Measurements from ENCODE around the gene CCL23. TPM values are rescaled to one million over a fixed set of nuclear protein-coding genes. Genes with fewer than 3 reads are reported as not detected.

The CCL23 gene, protein sequence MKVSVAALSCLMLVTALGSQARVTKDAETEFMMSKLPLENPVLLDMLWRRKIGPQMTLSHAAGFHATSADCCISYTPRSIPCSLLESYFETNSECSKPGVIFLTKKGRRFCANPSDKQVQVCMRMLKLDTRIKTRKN
- total RNA-seq = not detected in 2 replicates

GRCh38 chr17:36017799-36018198 is at the start of gene CCL23:
CCL23 (minus strand) TSS chr17:36017972; CDS start chr17:36017897, 75 bp downstream.

GRCh38 chr17:36063786-36064541 is 46.2 kb upstream of the CCL23 start, which contains the start of gene CCL18:
CCL18 (plus strand) TSS chr17:36064272; CDS start chr17:36064343, 71 bp downstream.

GRCh38 chr17:36001110-36001771 is 16.5 kb downstream of the CCL23 start, which contains the start of gene CCL15:
CCL15 (minus strand) TSS chr17:36001553; CDS start chr17:36001492, 61 bp downstream.

DNA sequence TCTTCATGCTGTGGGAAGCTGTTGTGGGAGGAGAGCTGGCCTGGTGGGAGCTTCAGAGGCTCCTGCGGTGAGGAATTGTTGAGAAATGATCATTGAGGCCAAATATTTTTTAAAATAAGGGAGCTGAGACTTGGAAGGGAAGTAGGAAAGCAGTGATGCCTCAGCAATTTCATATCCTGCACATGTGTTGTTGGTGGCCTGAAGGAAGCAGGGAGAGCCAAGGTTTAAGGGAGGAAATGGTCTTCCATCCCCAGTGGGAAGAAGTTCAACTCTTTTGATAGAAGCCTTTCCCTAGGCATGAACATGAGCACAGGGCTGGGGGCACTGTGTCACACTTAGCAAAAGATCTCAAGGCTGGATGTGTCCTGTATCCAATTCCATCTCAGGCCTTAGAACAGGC is 31.1 kb downstream of the CCL23 start, which contains the start of gene CCL14:
TSS of gene CCL14 (minus strand) at position 87 of the 400 bp plus-strand sequence. CDS start at position 7, 80 bp downstream.

DNA sequence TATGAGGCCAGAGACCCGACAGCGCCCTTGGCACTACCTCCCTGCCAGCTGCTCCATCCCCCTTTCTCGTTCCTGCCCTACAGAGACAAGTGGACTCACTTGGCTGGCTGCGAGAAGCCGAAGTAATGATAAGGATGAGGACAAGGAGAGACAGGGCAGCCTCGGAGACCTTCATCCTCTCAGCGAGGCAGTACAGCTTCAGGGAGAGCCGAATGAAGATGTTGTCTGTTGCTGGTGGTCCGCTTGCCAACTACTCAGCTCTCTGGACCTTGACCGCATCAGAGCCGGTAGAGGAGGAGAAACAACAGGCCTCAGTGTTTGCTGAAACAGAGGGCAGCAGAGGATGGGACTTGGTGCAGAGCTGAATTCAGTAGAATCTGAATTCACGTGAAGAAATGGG is 36.5 kb downstream of the CCL23 start, which contains the start of gene CCL16:
TSS of gene CCL16 (minus strand) at position 252 of the 400 bp plus-strand sequence. CDS start at position 175, 77 bp downstream.

Other genes starting within 250 kb of the CCL23 start
- gene MMP28, start 222.3 kb downstream of the CCL23 start, total RNA-seq = 8.5 and 12.9 TPM in 2 replicates
- 17.7 and 40.2 TPM in 2 replicates for gene TAF15, start 208.5 kb downstream of the CCL23 start, total RNA-seq
- gene HEATR9, start 149.1 kb downstream of the CCL23 start, total RNA-seq = not detected in 2 replicates
- not detected in 2 replicates for gene CCL5, start 137.6 kb downstream of the CCL23 start, total RNA-seq
- gene RDM1, start 87.2 kb downstream of the CCL23 start, total RNA-seq = 0.70 TPM in 1 of 2 replicates, not detected in the other
- not detected in 2 replicates for gene LYZL6, start 74.3 kb downstream of the CCL23 start, total RNA-seq
- not detected in 2 replicates for gene CCL16, start 36.5 kb downstream of the CCL23 start, total RNA-seq
- gene CCL14, start 31.2 kb downstream of the CCL23 start, total RNA-seq = not detected in 2 replicates
- gene CCL15, start 16.4 kb downstream of the CCL23 start, total RNA-seq = not detected in 2 replicates
- not detected in 2 replicates for gene CCL18, start 46.3 kb upstream of the CCL23 start, total RNA-seq
- not detected in 2 replicates for gene CCL3, start 72.2 kb upstream of the CCL23 start, total RNA-seq
- not detected in 2 replicates for gene CCL4, start 85.9 kb upstream of the CCL23 start, total RNA-seq
- not detected in 2 replicates for gene TBC1D3B, start 158.7 kb upstream of the CCL23 start, total RNA-seq
- gene CCL3L1, start 178.8 kb upstream of the CCL23 start, total RNA-seq = not detected in 2 replicates
- gene CCL4L2, start 193.1 kb upstream of the CCL23 start, total RNA-seq = not detected in 2 replicates
- not detected in 2 replicates for gene TBC1D3I, start 246.6 kb upstream of the CCL23 start, total RNA-seq

Data from pericardium fibroblast (primary cell).